GM19324 (cell line): ENCODE data around the gene EMC10.

Experiments
- ATAC-seq: cut with Tn5 transposase; IDR thresholded peaks from one replicate; pipeline ENCODE4 v1.9.1; 2021; ENCODE audit warnings: mild to moderate bottlenecking, moderate library complexity; ENCODE audit not compliant: unreplicated experiment, low FRiP score

EMC10 gene

GRCh38 chr19:50494186-50495019 lies 18.1 kb downstream of the EMC10 start:
- ATAC-seq = no peak

GRCh38 chr19:50495020-50495531 lies 18.8 kb downstream of the EMC10 start:
- ATAC-seq = no peak

DNA sequence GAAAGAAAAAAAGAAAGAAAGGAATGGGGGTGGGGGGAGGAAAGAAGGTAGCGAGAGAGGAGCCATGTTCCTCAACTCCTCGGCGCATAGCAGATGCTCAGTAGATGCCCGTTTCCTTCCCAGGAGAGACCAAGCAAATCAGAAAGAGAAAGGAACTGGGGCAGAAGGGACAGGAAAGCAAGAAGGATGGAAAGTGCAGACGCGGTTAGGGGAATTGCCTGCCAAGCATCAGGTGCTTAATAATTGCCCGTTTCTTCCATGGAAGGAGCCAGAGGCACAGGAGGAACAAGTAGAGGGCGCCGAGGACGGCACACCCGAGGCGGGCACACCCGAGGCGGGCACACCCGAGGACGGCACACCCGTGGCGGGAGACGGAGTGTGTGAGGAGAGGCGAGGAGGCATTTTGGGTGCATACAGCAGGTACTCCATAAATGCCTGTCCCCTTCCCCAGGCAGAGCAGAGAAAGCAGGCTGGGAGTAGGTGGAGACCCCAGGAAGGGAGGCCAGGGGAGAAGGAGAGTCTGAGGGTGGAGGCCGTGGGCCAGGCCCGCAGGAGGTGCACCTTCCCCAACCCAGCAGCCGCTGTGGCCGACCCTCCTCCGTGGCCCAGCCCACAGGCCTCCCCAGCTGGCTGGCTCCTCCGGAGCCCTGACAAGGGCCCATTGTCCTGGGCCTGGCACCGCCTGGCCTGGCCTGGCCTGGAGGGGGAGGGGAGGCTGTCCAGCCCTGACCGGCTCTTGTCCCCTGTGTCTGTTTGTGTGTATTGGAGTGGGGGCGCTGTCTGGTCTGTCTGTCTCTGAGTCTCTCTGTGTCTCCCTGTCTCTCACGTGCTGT lies 20.1 kb downstream of the EMC10 start:
- no peak for ATAC-seq

DNA sequence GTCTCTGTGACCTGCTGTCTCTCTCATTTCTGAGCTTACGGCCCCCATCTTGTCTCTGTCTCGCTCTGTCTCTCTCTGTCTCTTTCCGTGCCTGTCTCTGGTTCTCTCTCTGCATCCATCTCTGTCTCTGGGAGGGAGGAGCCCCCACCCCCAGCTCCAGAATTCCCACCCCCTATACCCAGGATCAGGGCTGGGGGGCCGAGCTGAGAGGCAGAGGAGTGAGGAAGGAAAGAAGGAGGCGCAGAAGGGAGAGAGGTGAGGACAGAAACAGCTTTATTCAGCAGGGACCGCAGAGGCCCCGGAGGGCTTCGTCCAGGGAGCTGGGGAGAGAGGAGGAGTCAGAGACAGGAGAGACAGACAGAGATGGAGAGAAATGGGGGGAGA lies 20.7 kb downstream of the EMC10 start:
- ATAC-seq = no peak

- ATAC-seq = no peak
Measured at GRCh38 chr19:50498219-50499056, 22.1 kb downstream of the EMC10 start.

DNA sequence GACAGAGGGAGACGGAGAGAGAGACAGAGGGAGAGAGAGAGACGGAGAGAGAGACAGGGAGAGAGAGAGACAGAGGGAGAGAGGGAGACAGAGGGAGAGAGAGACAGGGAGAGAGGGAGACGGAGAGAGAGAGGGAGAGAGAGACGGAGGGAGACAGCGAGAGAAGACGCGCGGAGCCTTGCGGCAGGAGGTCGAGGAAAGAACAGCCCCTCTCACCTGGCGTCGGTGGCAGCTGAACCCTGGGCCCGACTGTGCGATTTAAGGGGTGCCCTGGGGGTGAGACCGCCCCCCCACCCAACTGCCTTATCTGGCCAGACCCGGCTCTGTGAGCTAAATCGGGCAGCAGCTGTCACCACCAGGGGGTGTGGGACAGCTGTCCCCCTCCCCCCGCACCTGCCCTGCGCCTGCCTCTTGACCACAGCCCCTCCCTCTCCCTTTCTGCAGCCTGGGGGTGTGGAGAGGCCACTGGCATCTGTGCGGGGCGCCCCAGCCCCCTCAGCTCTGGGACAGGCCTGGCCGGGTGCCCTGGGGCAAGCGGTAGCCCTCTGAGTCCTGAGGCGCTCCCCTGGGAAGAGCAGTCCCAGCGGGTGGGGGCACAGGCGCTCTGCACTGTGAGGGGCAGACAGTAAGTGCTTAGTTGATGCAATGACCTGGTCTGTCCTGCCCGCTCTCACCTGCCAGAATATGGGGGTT lies 23.9 kb downstream of the EMC10 start:
- ATAC-seq = no peak

DNA sequence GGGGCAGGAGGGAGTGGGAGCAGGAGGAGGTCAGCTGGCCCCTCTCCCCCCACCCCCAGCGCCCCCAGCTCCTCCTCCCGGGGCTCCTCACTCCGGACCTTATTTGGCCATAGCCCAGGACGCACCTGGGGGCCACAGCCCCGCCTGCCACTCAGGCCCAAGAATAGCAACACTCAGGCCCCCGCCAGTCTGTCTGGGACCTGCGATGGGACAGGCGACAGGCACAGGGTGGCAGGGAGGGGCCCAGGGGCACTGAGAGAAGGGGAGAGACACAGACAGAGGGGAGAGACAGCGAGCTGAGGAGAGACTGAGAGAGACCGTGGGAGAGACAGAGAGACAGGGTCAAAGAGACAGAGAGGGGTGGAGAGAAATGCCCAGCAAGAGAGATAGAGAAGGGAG lies 24.4 kb downstream of the EMC10 start:
- no peak for ATAC-seq

- ATAC-seq = no peak
Measured at GRCh38 chr19:50501186-50501567, 24.9 kb downstream of the EMC10 start.

- no peak for ATAC-seq
Measured at GRCh38 chr19:50501568-50502475, 25.5 kb downstream of the EMC10 start.

DNA sequence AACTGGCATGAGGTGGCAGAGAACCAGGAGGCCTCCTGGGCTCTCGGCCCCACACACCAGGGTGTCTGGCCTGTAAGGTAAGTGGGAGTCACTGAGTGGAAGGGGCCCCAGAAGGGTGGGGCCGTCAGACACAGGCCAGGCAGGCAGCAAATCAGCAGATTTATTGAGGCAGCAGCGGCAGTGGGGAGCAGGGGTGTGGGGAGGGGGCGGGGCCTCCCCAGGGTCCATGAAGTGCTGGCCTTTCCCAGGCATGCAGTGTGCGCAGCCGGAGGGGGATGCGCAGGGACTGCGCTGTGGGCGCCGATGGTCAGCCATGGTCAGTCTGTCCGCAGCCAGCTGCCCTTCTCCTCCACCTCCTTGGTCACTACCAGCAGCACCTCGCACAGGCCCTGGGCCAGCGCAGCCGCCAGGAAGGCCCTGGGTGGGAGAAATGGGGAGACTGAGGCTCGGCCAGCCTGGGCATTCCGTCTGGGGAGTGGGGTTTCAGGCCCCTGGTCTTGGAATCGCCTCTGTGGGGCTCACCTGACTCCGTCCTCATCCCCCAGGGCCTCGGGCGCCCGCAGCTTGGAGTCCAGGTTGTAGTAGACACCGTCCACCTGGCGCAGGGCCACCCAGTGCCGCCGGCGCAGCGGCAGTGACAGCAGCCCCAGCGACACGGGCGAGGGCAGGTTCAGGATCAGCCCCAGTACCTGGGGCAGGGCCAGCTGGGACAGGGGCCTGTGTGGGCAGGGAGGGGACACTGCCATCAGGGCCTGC lies 29.7 kb downstream of the EMC10 start:
- ATAC-seq = no peak

GRCh38 chr19:50506700-50507099 lies 30.4 kb downstream of the EMC10 start:
- ATAC-seq = no peak

GRCh38 chr19:50507376-50507775 lies 31.1 kb downstream of the EMC10 start:
- no peak for ATAC-seq

DNA sequence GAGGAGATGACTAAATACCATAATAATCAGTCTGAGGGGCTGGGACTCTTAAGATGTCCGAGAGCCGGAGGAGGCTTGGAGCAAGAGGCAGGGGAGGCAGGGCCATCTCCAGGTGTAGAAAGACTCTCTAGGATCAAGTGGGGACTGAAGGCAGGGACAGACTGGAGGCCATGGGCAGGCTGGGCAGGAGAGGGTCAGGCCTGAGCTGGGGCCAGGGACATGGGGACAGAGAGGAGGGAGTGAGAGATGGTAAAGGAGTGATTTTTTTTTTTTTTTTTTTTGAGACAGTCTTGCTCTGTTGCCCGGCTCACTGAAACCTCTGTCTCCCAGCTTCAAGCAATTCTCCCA lies 32.5 kb downstream of the EMC10 start:
- no peak for ATAC-seq

DNA sequence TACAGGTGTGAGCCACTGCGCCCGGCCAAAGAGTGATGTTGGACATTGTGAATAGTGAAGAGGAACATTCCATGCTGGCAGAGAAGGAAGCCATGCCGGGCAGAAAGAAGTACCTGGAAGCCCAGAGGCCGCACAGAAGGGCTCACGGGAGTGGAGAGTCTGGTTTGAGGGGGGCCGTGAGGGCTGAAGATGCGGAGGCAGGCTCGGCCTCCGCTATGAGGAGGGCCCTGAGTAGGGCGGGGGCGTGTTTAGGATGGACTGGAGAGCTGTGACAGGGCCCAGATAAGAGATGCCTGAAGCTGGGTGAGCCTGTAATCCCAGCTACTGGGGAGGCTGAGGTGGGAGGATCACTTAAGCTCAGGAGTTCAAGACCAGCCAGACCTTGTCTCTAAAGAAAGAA lies 33.1 kb downstream of the EMC10 start:
- ATAC-seq = no peak

- ATAC-seq = no peak
Measured at GRCh38 chr19:50510121-50510670, 33.9 kb downstream of the EMC10 start.

- no peak for ATAC-seq
Measured at GRCh38 chr19:50510700-50511068, 34.4 kb downstream of the EMC10 start.

GRCh38 chr19:50511069-50511822 lies 34.9 kb downstream of the EMC10 start, which contains the start of gene JOSD2:
Gene JOSD2, minus strand, starts transcription at chr19:50511191. Its CDS starts 760 bp downstream, at chr19:50510431.
- peak; percentile 94 for ATAC-seq
